ENCODE data around the gene TUBA4A.

GRCh38 chr2:219250049-219250781 is 3.5 kb downstream of the TUBA4A start:
- TF ChIP-seq POLR2A (IDR thresholded peaks at IDR 0.05), result no peak
- TF ChIP-seq CTCF (IDR thresholded peaks at IDR 0.05), result no peak
- TF ChIP-seq POLR2AphosphoS5 (IDR thresholded peaks at IDR 0.05), result no peak
